NCI-H1930 (cell line): ENCODE results near the gene HOXA5.
A peak's percentile ranks its signal among the peaks of the same experiment; 100 is the strongest.

Source experiments
- DNase-seq, 2 experiments: peaks; one replicate each; lab custom pipeline; 2025; lab: John Stamatoyannopoulos, UW

The HOXA5 gene

GRCh38 chr7:27159266-27160144, 16.0 kb upstream of the HOXA5 start:
- no peak for DNase-seq

GRCh38 chr7:27158436-27159265, 15.2 kb upstream of the HOXA5 start:
- no peak for DNase-seq

GRCh38 chr7:27157702-27158431, 14.4 kb upstream of the HOXA5 start:
- no peak for DNase-seq

GRCh38 chr7:27156916-27157701, 13.6 kb upstream of the HOXA5 start:
- DNase-seq: no peak

GRCh38 chr7:27156508-27156898, 13.0 kb upstream of the HOXA5 start, which contains the start of gene HOXA7:
HOXA7 (minus strand) TSS chr7:27156675; CDS start chr7:27156545, 130 bp downstream.
- peak; percentile 53 to 65 for DNase-seq

GRCh38 chr7:27155816-27156507, 12.5 kb upstream of the HOXA5 start:
- DNase-seq: peak in 1 of 2 experiments; percentile 28

GRCh38 chr7:27154901-27155815, 11.7 kb upstream of the HOXA5 start:
- DNase-seq: no peak

- DNase-seq: no peak
Observed at GRCh38 chr7:27154369-27154768, 10.9 kb upstream of the HOXA5 start.

- DNase-seq: no peak
Observed at GRCh38 chr7:27153526-27153925, 10.0 kb upstream of the HOXA5 start.

GRCh38 chr7:27152816-27153442, 9.4 kb upstream of the HOXA5 start:
- no peak for DNase-seq

- no peak for DNase-seq
Observed at GRCh38 chr7:27151931-27152815, 8.7 kb upstream of the HOXA5 start, which contains the start of gene HOXA3. HOXA3 (minus strand) TSS chr7:27152583; CDS start chr7:27110640, 41,943 bp downstream.

- peak in 1 of 2 experiments; percentile 24 for DNase-seq
Observed at GRCh38 chr7:27151341-27151930, 8.0 kb upstream of the HOXA5 start.

- peak; percentile 44 to 64 for DNase-seq
Observed at GRCh38 chr7:27150568-27151340, 7.3 kb upstream of the HOXA5 start.

GRCh38 chr7:27149842-27150567, 6.5 kb upstream of the HOXA5 start:
- no peak for DNase-seq

- no peak for DNase-seq
Observed at GRCh38 chr7:27148756-27149641, 5.5 kb upstream of the HOXA5 start.
